BE2C (cell line): ENCODE measurements around the gene SPDYC.

Experiments used
- DNase-seq: peaks from one replicate; pipeline ENCODE4 v3.0.0-alpha.2; 2020
- H3K27me3 ChIP-seq: fragments of 250-450 bp; sonication (Bioruptor Pico); 2 replicates; pipeline ENCODE4 v1.5.1; 2020; ENCODE audit warnings: mild to moderate bottlenecking
- H3K36me3 ChIP-seq: fragments of 250-450 bp; sonication (Bioruptor Pico); 2 replicates; pipeline ENCODE4 v1.5.1; 2020; ENCODE audit warnings: mild to moderate bottlenecking
- H3K4me1 ChIP-seq: fragments of 250-450 bp; sonication (Bioruptor Pico); 2 replicates; pipeline ENCODE4 v1.5.1; 2020
- H3K4me3 ChIP-seq: 2 replicates; pipeline ENCODE4 v1.5.1; 2011; ENCODE audit warnings: low read depth, low read length
- H3K9me3 ChIP-seq: fragments of 250-450 bp; sonication (Bioruptor Pico); 2 replicates; pipeline ENCODE4 v1.5.1; 2020
- TF ChIP-seq, protein P1 (sequence below): IDR thresholded peaks from 2 replicates; pipeline ENCODE4 v1.5.1; 2012; ENCODE audit warnings: mild to moderate bottlenecking, low read depth, low read length

SPDYC gene

DNA sequence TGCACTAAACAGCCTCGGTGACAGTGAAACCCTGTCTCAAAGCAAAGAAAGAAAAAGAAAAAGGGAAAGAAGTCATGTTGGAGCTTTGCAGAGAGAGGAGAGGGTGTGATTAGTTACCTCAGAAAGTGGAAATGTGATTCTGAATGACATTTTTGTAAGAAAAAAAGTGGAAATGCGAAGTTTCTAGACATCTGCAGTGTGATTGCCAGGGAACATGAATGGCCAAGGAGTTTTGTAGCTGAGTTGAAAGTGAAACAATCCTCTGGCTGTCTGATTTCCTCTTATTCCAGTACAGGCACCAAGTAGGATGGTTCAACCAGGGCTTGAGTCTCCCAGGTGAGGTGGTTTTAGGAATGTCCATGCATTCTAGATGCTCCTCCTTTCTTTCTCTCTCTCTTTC is 17.9 kb upstream of the SPDYC start:
- TF ChIP-seq, protein P1, sequence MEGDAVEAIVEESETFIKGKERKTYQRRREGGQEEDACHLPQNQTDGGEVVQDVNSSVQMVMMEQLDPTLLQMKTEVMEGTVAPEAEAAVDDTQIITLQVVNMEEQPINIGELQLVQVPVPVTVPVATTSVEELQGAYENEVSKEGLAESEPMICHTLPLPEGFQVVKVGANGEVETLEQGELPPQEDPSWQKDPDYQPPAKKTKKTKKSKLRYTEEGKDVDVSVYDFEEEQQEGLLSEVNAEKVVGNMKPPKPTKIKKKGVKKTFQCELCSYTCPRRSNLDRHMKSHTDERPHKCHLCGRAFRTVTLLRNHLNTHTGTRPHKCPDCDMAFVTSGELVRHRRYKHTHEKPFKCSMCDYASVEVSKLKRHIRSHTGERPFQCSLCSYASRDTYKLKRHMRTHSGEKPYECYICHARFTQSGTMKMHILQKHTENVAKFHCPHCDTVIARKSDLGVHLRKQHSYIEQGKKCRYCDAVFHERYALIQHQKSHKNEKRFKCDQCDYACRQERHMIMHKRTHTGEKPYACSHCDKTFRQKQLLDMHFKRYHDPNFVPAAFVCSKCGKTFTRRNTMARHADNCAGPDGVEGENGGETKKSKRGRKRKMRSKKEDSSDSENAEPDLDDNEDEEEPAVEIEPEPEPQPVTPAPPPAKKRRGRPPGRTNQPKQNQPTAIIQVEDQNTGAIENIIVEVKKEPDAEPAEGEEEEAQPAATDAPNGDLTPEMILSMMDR, result no peak
- H3K27me3 ChIP-seq, result no peaks in the 10 kb centered on the region
- no peak overlapping the region for H3K4me3 ChIP-seq
- no peaks in the 10 kb centered on the region for H3K36me3 ChIP-seq
- H3K4me1 ChIP-seq, result no peaks in the 10 kb centered on the region
- no peaks in the 10 kb centered on the region for H3K9me3 ChIP-seq
- no peak for DNase-seq

DNA sequence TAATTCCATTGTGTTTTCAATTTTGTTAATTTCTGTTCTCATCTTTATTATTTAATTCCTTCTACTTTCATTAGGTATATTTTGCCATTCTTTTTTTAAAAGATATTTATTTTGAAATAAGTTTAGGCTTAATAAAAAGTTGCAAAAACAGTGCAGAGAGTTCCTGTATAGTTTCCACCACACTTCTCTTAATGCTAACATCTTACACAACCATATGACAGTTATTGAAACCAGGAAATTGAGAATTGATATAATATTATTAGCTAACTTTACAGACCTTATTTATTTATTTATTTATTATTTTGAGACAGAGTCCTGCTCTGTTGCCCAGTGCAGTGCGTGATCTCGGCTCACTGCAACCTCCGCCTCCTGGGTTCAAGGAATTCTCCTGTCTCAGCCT is 13.8 kb upstream of the SPDYC start:
- no peaks in the 10 kb centered on the region for H3K9me3 ChIP-seq
- H3K4me1 ChIP-seq, result no peaks in the 10 kb centered on the region
- no peak overlapping the region for H3K4me3 ChIP-seq
- H3K36me3 ChIP-seq, result no peaks in the 10 kb centered on the region
- TF ChIP-seq, protein P1, result no peak
- no peaks in the 10 kb centered on the region for H3K27me3 ChIP-seq
- DNase-seq, result no peak

DNA sequence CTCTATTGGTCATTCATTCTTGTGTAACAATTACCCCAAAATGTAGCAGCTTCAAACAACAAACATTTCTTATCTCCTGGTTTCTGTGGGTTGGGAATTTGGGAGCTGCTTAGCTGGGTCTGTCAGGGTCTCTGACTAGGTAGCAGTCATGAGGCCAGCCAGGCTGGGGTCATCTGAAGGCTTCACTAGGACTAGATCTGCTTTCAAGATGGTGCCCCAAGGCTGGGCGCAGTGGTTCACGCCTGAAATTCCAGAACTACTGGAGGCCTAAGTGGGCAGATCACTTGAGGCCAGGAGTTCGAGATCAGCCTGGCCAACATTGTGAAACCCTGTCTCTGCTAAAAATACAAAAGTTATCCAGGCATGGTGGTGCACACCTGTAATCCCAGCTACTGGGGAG is 13.1 kb upstream of the SPDYC start:
- TF ChIP-seq, protein P1, result no peak
- Histone ChIP-seq H3K4me1 (no peaks in the 10 kb centered on the region), H3K4me3 (no peak overlapping the region), H3K36me3 (no peaks in the 10 kb centered on the region), H3K9me3 (no peaks in the 10 kb centered on the region), H3K27me3 (no peaks in the 10 kb centered on the region)
- DNase-seq, result no peak

DNA sequence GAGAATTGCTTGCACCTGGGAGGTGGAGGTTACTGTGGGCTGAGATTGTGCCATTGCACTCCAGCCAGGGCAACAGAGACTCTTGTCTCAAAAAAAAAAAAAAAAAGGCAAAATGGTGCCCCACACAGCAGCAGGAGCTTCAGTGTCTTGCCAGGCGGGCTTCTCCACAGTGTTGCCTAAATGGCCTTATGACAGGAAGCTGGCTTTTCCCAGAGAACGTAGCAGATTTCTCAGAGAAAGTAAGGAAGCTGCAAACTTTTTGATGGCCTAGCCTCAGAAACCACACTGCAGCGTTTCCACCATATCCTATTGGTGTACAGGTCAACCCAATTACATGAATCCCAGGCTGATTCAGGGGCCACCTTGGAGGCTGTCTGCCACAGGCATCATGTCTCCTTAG is 12.7 kb upstream of the SPDYC start:
- H3K36me3 ChIP-seq, result no peaks in the 10 kb centered on the region
- TF ChIP-seq, protein P1, result no peak
- no peaks in the 10 kb centered on the region for H3K4me1 ChIP-seq
- H3K27me3 ChIP-seq, result no peaks in the 10 kb centered on the region
- no peak for DNase-seq
- no peaks in the 10 kb centered on the region for H3K9me3 ChIP-seq
- H3K4me3 ChIP-seq, result no peak overlapping the region

DNA sequence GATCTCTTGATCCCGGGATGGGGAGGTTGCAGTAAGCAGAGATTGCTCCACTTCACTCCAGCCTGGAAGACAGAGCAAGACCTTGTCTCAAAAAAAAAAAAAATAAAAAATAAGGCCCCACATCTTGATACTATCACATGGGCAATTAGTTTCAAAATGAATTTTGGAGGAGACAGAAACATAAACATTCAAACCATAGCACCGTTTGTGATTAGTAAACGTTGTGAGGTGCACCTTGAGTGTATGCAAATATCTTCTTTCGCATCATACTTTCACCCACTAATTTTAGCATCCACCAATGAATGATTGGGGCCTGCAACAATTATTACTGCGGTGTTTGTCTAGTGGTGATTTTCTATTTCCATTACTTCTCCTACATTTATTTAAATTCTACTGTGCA is 11.0 kb upstream of the SPDYC start:
- no peaks in the 10 kb centered on the region for H3K36me3 ChIP-seq
- H3K4me3 ChIP-seq, result no peak overlapping the region
- no peaks in the 10 kb centered on the region for H3K9me3 ChIP-seq
- TF ChIP-seq, protein P1, result no peak
- DNase-seq, result no peak
- no peaks in the 10 kb centered on the region for H3K4me1 ChIP-seq
- no peaks in the 10 kb centered on the region for H3K27me3 ChIP-seq

DNA sequence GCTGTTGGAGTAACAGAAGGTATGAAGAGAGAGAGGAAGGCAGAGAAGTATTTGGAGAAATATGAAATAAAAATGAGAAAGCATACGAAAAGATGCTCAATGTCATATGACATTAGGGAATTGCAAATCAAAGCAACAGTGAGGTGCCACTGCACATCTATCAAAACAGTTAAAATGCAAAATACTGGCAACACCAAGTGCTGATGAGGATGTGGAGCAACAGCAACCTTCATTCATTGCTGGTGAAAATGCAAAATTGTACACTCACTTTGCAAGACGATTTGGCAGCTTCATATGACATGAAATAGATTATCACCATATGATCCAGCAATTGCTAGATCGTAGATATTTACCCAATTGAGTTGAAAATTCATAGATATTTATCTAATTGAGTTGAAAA is 9.4 kb upstream of the SPDYC start:
- DNase-seq, result no peak
- no peaks in the 10 kb centered on the region for H3K4me1 ChIP-seq
- H3K9me3 ChIP-seq, result no peaks in the 10 kb centered on the region
- no peaks in the 10 kb centered on the region for H3K36me3 ChIP-seq
- no peak overlapping the region for H3K4me3 ChIP-seq
- no peaks in the 10 kb centered on the region for H3K27me3 ChIP-seq
- TF ChIP-seq, protein P1, result no peak
